ENCODE data around the gene CHID1. TPM values are rescaled to one million over a fixed set of nuclear protein-coding genes. Genes with fewer than 3 reads are reported as not detected.

Gene CHID1
- total and polyA plus RNA-seq, 2 experiments from 2014 or later, result 54.1 to 67.3 TPM

- TF ChIP-seq, protein P1, sequence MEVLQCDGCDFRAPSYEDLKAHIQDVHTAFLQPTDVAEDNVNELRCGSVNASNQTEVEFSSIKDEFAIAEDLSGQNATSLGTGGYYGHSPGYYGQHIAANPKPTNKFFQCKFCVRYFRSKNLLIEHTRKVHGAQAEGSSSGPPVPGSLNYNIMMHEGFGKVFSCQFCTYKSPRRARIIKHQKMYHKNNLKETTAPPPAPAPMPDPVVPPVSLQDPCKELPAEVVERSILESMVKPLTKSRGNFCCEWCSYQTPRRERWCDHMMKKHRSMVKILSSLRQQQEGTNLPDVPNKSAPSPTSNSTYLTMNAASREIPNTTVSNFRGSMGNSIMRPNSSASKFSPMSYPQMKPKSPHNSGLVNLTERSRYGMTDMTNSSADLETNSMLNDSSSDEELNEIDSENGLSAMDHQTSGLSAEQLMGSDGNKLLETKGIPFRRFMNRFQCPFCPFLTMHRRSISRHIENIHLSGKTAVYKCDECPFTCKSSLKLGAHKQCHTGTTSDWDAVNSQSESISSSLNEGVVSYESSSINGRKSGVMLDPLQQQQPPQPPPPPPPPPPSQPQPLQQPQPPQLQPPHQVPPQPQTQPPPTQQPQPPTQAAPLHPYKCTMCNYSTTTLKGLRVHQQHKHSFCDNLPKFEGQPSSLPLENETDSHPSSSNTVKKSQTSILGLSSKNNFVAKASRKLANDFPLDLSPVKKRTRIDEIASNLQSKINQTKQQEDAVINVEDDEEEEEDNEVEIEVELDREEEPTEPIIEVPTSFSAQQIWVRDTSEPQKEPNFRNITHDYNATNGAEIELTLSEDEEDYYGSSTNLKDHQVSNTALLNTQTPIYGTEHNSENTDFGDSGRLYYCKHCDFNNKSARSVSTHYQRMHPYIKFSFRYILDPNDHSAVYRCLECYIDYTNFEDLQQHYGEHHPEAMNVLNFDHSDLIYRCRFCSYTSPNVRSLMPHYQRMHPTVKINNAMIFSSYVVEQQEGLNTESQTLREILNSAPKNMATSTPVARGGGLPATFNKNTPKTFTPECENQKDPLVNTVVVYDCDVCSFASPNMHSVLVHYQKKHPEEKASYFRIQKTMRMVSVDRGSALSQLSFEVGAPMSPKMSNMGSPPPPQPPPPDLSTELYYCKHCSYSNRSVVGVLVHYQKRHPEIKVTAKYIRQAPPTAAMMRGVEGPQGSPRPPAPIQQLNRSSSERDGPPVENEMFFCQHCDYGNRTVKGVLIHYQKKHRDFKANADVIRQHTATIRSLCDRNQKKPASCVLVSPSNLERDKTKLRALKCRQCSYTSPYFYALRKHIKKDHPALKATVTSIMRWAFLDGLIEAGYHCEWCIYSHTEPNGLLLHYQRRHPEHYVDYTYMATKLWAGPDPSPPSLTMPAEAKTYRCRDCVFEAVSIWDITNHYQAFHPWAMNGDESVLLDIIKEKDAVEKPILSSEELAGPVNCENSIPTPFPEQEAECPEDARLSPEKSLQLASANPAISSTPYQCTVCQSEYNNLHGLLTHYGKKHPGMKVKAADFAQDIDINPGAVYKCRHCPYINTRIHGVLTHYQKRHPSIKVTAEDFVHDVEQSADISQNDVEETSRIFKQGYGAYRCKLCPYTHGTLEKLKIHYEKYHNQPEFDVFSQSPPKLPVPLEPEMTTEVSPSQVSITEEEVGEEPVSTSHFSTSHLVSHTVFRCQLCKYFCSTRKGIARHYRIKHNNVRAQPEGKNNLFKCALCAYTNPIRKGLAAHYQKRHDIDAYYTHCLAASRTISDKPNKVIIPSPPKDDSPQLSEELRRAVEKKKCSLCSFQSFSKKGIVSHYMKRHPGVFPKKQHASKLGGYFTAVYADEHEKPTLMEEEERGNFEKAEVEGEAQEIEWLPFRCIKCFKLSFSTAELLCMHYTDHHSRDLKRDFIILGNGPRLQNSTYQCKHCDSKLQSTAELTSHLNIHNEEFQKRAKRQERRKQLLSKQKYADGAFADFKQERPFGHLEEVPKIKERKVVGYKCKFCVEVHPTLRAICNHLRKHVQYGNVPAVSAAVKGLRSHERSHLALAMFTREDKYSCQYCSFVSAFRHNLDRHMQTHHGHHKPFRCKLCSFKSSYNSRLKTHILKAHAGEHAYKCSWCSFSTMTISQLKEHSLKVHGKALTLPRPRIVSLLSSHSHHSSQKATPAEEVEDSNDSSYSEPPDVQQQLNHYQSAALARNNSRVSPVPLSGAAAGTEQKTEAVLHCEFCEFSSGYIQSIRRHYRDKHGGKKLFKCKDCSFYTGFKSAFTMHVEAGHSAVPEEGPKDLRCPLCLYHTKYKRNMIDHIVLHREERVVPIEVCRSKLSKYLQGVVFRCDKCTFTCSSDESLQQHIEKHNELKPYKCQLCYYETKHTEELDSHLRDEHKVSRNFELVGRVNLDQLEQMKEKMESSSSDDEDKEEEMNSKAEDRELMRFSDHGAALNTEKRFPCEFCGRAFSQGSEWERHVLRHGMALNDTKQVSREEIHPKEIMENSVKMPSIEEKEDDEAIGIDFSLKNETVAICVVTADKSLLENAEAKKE (CRISPR knock-in tag; IDR thresholded peaks at IDR 0.05), result no peak
- TF ChIP-seq, protein P2, sequence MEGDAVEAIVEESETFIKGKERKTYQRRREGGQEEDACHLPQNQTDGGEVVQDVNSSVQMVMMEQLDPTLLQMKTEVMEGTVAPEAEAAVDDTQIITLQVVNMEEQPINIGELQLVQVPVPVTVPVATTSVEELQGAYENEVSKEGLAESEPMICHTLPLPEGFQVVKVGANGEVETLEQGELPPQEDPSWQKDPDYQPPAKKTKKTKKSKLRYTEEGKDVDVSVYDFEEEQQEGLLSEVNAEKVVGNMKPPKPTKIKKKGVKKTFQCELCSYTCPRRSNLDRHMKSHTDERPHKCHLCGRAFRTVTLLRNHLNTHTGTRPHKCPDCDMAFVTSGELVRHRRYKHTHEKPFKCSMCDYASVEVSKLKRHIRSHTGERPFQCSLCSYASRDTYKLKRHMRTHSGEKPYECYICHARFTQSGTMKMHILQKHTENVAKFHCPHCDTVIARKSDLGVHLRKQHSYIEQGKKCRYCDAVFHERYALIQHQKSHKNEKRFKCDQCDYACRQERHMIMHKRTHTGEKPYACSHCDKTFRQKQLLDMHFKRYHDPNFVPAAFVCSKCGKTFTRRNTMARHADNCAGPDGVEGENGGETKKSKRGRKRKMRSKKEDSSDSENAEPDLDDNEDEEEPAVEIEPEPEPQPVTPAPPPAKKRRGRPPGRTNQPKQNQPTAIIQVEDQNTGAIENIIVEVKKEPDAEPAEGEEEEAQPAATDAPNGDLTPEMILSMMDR (conservative IDR thresholded peaks at IDR 0.05; ENCODE audit: low read depth in 2 of 2), result no peak
- no peak for TF ChIP-seq ZNF331 (CRISPR knock-in tag; IDR thresholded peaks at IDR 0.05; ENCODE audit: low read depth)
Observed at GRCh38 chr11:833849-834311, 76.7 kb downstream of the CHID1 start (continued).

DNA sequence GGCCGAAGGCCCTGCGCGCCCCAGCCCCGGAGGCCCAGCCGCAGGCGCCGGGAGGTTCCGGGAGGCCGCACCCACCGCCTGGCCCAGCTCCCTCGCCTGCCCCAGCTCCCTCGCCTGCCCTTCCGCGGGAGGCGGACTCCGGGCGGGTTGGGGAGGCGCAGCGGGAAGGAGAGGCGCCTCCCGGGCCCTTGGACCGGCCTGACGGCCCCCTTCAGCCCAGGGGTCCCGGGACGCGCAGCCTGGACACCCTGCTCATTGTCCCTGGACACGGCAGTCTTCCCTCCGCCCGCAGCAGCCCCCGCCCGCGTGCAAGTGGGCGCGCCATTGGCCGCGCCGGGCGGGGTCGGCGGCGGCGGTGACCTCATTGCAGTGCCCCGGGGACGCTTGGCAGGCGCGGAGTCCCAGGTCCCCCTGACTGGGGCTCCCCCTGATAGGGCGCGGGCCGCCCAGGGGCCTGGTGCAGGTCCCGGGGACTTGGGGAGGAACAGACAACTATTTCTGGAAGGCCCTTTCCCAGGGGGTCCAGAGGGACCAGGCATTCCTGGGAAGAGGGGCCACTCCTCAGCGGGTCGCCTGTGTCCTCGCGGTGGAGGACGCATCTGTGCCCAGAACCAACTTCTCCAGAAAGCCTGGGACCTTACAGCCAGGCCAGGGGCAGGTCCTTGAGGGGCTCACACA, 77.4 kb downstream of the CHID1 start:
- Histone ChIP-seq H3K4me3 (peak overlapping the region; percentile 89), H2AFZ (no peak overlapping the region), H3K79me2 (replicated peaks; ENCODE audit: insufficient read depth) (0 out of 2 replicates have a peak, but pooled peaks cover 5% of the 10 kb centered on the region), H3K36me3 (ENCODE audit: insufficient read depth) (no peaks in the 10 kb centered on the region), H4K20me1 (replicated peaks; ENCODE audit: insufficient read depth) (peaks cover 14% of the 10 kb centered on the region; the same call in 1 of the 2 replicates), H3K27ac (ENCODE audit: low read depth) (no peak overlapping the region), H3F3A (replicated peaks; ENCODE audit: low read depth) (peaks cover 26% of the 10 kb centered on the region), H3K27me3 (ENCODE audit: insufficient read depth) (peaks cover 28% of the 10 kb centered on the region), H3K9me2 (ENCODE audit: insufficient read depth) (no peaks in the 10 kb centered on the region), H3K4me1 (ENCODE audit: insufficient read depth) (peaks cover 28% of the 10 kb centered on the region), H3K4me2 (peak overlapping the region; percentile 93)
- Mint-ChIP-seq H3K9me3 (no peaks in the 10 kb centered on the region), H3K36me3 (ENCODE audit: low read depth) (peaks cover 7% of the 10 kb centered on the region; the same call in 2 of the 3 replicates), H3K4me1 (peaks cover 35% of the 10 kb centered on the region), H3K27ac (no peak overlapping the region), H3K4me3 (peak overlapping the region; percentile 73), H3K27me3 (ENCODE audit: insufficient read depth, low read depth, poor library complexity) (peaks cover 50% of the 10 kb centered on the region)
- no peak for TF ChIP-seq ZNF331 (CRISPR knock-in tag; IDR thresholded peaks at IDR 0.05; ENCODE audit: low read depth)
- no peak for TF ChIP-seq ETS1 (IDR thresholded peaks at IDR 0.05)
- TF ChIP-seq ZNF114 (CRISPR knock-in tag; IDR thresholded peaks at IDR 0.05), result no peak
- no peak for TF ChIP-seq EZH2phosphoT487 (IDR thresholded peaks at IDR 0.05; ENCODE audit: unreplicated experiment)
- TF ChIP-seq POLR2AphosphoS5 (IDR thresholded peaks at IDR 0.05; ENCODE audit: low read depth), result no peak
- no peak for TF ChIP-seq CREB1 (CRISPR knock-in tag; IDR thresholded peaks at IDR 0.05; ENCODE audit: low read depth)
- no peak for ATAC-seq
- peak; percentile 64 for DNase-seq (ENCODE audit: low spot score)

Measured in GM23338 (cell line).